ENCODE data around the gene RBMS1.

The RBMS1 gene

DNA sequence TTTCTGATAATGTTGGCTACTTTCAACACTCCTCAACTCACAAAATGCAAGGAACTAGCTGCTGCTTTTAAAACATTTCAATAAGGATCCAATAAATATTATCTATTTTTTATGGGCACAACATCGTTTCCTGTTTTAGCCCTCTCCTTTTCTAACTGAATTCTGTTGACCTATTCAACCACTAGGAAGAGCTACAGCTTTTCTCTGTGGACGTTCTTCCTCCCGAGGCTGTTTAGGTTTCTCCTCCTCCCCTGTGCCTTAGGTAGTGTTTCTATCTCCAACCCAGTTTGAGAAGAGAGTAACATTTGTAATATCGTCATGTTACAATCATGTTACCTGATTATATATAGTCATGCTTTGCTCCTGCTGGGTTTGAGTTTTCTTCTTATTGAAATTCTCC is 202.2 kb downstream of the RBMS1 start:
- no peak for TF ChIP-seq CTCF (IDR thresholded peaks at IDR 0.05; ENCODE audit: extremely low read depth, missing control alignments)
- no peak for DNase-seq (ENCODE audit: low spot score)

DNA sequence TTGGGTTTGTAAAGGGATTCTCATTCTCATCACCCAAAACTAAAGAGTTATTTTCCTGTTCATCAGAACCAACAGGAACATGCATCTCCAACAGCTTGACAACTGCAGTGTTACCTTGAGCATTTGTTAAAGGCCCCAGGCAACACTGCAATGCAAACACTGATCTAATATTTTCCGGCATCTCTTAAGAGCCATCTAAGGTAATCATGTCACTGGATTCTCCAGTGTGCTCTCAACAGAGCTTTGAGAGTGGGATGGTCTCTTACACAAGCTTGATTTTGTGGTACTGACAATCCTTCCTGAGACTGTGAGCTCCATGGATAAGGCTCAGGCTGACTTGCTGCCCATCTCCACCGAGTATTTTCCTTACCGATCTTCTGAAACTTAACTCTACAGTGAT is 203.0 kb downstream of the RBMS1 start:
- DNase-seq (ENCODE audit: low spot score), result no peak
- no peak for TF ChIP-seq CTCF (IDR thresholded peaks at IDR 0.05; ENCODE audit: extremely low read depth, missing control alignments)

DNA sequence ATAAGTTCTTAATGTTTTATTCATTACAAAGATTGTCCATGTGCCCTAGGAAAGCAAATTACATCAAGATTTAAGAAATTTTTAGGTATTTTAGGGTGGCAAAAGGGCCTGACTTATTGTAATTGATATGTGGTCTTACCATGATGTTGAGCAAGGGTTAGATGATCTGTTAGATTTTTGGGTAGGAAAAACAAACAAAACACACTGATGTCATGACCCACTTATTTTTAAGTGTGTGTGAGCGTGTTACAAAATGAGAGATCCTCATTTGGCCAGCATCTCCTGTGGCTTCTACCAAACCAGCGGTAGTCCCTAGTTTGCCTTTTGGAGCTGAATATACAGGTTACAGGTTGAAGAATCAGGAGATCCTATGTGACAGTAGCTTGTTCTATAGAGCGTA is 203.8 kb downstream of the RBMS1 start:
- DNase-seq (ENCODE audit: low spot score), result no peak
- TF ChIP-seq CTCF (IDR thresholded peaks at IDR 0.05; ENCODE audit: extremely low read depth, missing control alignments), result no peak

GRCh38 chr2:160289126-160289525 is 204.5 kb downstream of the RBMS1 start:
- TF ChIP-seq CTCF (IDR thresholded peaks at IDR 0.05; ENCODE audit: extremely low read depth, missing control alignments), result no peak
- DNase-seq (ENCODE audit: low spot score), result no peak

GRCh38 chr2:160288324-160288723 is 205.3 kb downstream of the RBMS1 start:
- no peak for TF ChIP-seq CTCF (IDR thresholded peaks at IDR 0.05; ENCODE audit: extremely low read depth, missing control alignments)
- DNase-seq (ENCODE audit: low spot score), result no peak

DNA sequence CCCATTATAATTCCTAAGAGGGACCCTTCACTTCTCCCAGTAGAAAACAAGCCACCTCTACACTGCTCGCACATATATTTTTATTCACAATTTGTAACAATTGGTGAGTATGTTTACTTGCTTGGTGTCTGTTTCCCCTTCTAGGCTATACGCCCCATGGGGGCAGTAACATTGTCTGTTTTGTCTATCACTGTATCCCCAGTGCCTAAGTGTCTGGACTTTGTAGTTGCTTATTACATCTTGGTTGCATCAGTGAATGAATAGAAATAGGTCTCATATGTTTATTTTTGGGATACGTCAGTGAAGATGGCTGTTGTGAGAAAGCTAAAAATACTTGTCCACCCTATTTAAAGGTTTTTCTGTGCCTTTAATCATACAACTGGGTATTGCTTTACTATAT is 206.1 kb downstream of the RBMS1 start:
- TF ChIP-seq CTCF (IDR thresholded peaks at IDR 0.05; ENCODE audit: extremely low read depth, missing control alignments), result no peak
- DNase-seq (ENCODE audit: low spot score), result no peak

GRCh38 chr2:160286551-160286950 is 207.1 kb downstream of the RBMS1 start:
- no peak for TF ChIP-seq CTCF (IDR thresholded peaks at IDR 0.05; ENCODE audit: extremely low read depth, missing control alignments)
- DNase-seq (ENCODE audit: low spot score), result no peak
